ENCODE results near the gene CD33.

DNA sequence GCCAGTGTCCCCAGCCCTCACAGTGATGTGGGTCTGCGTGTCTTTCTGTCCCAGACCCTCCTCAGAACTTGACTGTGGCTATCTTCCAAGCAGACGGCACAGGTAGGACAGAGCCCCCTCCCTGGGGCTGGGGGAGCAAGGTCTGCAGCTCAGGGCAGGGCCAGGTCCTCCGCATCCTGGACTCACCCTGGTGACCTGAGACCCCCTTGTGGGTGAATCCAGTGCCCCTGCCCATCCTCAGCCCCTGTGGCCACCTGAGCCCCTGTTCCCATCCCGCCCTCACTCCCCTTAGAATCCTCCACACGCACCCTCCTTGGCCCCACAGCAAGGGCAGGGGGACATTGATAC is 39.0 kb upstream of the CD33 start:
- TF ChIP-seq, protein P1, sequence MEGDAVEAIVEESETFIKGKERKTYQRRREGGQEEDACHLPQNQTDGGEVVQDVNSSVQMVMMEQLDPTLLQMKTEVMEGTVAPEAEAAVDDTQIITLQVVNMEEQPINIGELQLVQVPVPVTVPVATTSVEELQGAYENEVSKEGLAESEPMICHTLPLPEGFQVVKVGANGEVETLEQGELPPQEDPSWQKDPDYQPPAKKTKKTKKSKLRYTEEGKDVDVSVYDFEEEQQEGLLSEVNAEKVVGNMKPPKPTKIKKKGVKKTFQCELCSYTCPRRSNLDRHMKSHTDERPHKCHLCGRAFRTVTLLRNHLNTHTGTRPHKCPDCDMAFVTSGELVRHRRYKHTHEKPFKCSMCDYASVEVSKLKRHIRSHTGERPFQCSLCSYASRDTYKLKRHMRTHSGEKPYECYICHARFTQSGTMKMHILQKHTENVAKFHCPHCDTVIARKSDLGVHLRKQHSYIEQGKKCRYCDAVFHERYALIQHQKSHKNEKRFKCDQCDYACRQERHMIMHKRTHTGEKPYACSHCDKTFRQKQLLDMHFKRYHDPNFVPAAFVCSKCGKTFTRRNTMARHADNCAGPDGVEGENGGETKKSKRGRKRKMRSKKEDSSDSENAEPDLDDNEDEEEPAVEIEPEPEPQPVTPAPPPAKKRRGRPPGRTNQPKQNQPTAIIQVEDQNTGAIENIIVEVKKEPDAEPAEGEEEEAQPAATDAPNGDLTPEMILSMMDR (IDR thresholded peaks at IDR 0.05), result no peak
- TF ChIP-seq POLR2A (IDR thresholded peaks at IDR 0.05), result no peak
